HepG2 (cell line): ENCODE results near the gene VDAC2.

Source experiments
- ARNTL ChIP-seq: sonication (generic); formaldehyde crosslinking; IDR thresholded peaks from 2 replicates; pipeline ENCODE4 v1.4.0; 2020; ENCODE audit warnings: mild to moderate bottlenecking, missing genetic modification reagents
- ASH2L ChIP-seq: fragments of 300-600, 200-600 bp; sonication (generic); IDR thresholded peaks from 2 replicates; pipeline ENCODE4 v1.7.0; 2017; ENCODE audit warnings: low read depth, mild to moderate bottlenecking, moderate library complexity, mixed read lengths, low read length; ENCODE audit not compliant: insufficient read length
- BHLHE40 ChIP-seq: IDR thresholded peaks from 2 replicates; pipeline ENCODE4 v1.6.1; 2011; ENCODE audit warnings: low read length, improper control_type of control experiment
- CTCF ChIP-seq: sonication (generic); formaldehyde crosslinking; IDR thresholded peaks from 2 replicates; pipeline ENCODE4 v1.5.0; 2020; ENCODE audit warnings: mild to moderate bottlenecking, missing genetic modification reagents, moderate library complexity
- DR1 ChIP-seq: sonication (generic); formaldehyde crosslinking; IDR thresholded peaks from 2 replicates; pipeline ENCODE4 v1.8.0; 2021; ENCODE audit warnings: mild to moderate bottlenecking, missing genetic modification reagents, inconsistent platforms
- FOXA3 ChIP-seq: IDR thresholded peaks from 2 replicates; pipeline ENCODE4 v1.6.1; 2016; ENCODE audit warnings: missing genetic modification reagents, missing compliant biosample characterization
- HMG20B ChIP-seq: conservative IDR thresholded peaks from 2 replicates; pipeline ENCODE4 v1.6.1; 2016; ENCODE audit warnings: missing genetic modification reagents, missing compliant biosample characterization
- JUNB ChIP-seq: sonication (generic); formaldehyde crosslinking; IDR thresholded peaks from 2 replicates; pipeline ENCODE4 v1.8.0; 2022; ENCODE audit warnings: missing genetic modification reagents, mild to moderate bottlenecking, borderline replicate concordance
- POLR2A ChIP-seq, 2 experiments: IDR thresholded peaks; 2 replicates each; pipeline ENCODE4 v1.6.1; 2011; ENCODE audit warnings: low read depth in 2 of 2, low read length in 2 of 2, mild to moderate bottlenecking in 1 of 2, moderate library complexity in 1 of 2; ENCODE audit not compliant: insufficient read depth in 1 of 2
- POLR2AphosphoS5 ChIP-seq: IDR thresholded peaks from 2 replicates; pipeline ENCODE4 v1.6.1; 2012; ENCODE audit warnings: low read depth, low read length
- SATB2 ChIP-seq: sonication (generic); formaldehyde crosslinking; IDR thresholded peaks from 2 replicates; pipeline ENCODE4 v1.5.0; 2020; ENCODE audit warnings: missing genetic modification reagents
- ZFP82 ChIP-seq: sonication (generic); formaldehyde crosslinking; IDR thresholded peaks from 2 replicates; pipeline ENCODE4 v1.5.1; 2020; ENCODE audit warnings: mild to moderate bottlenecking, missing genetic modification reagents, borderline replicate concordance

DNA sequence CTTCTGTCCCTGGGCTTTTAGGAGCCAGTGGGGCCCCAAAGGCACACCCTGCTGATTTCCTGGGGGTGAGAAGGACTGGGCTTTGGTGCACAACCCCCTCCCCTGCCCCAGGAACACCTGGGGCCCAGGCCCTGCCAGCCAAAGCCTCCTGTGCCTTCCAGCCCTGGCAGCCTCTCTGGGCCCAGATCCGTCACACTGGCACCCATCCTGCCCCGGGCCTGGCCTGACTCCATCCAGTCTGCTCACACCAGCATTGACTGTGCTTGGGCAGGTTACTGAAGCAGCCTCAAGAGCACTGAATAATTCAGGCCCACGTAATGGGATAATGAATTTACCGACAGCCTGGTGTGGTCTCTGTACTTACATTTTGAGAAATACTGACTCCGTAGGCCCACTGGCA is 37.2 kb downstream of the VDAC2 start:
- TF ChIP-seq POLR2A (IDR thresholded peaks at IDR 0.05; ENCODE audit: insufficient read depth in 1 of 2, low read depth in 2 of 2, low read length in 2 of 2): no peak
- TF ChIP-seq SATB2 (CRISPR knock-in tag): no peak
- no peak for TF ChIP-seq ASH2L
- no peak for TF ChIP-seq HMG20B (CRISPR knock-in tag)
- TF ChIP-seq DR1 (CRISPR knock-in tag): no peak
- no peak for TF ChIP-seq BHLHE40
- no peak for TF ChIP-seq POLR2AphosphoS5
- no peak for TF ChIP-seq ZFP82
- no peak for TF ChIP-seq ARNTL
- no peak for TF ChIP-seq CTCF
- TF ChIP-seq JUNB (CRISPR knock-in tag): no peak
- TF ChIP-seq FOXA3 (CRISPR knock-in tag): no peak
